Ascending aorta (tissue), 2 donors: ENCODE results near the gene KIF26B. TPM values are rescaled to one million over a fixed set of nuclear protein-coding genes. Genes with fewer than 3 reads are reported as not detected.

Experiments used
- DNase-seq, 2 donors: peaks; one replicate each; pipeline ENCODE4 v3.0.0-alpha.2; 2019; ENCODE audit warnings: low spot score in 2 of 2
- H3K27ac ChIP-seq, 2 donors: fragments of 200-600 bp; sonication (generic); one replicate each; pipeline ENCODE4 v1.5.1; 2016 to 2017; ENCODE audit warnings: mild to moderate bottlenecking in 1 of 2
- H3K27me3 ChIP-seq: fragments of 200-600 bp; sonication (generic); one replicate; pipeline ENCODE4 v1.5.1; 2017
- H3K36me3 ChIP-seq, 2 donors: fragments of 200-600 bp; sonication (generic); one replicate each; pipeline ENCODE4 v1.5.1; 2016
- H3K4me1 ChIP-seq, 2 donors: fragments of 200-600 bp; sonication (generic); one replicate each; pipeline ENCODE4 v1.5.1; 2016 to 2017; ENCODE audit warnings: mild to moderate bottlenecking in 1 of 2
- H3K4me3 ChIP-seq, 2 donors: fragments of 200-600 bp; sonication (generic); one replicate each; pipeline ENCODE4 v1.5.1; 2016 to 2017; ENCODE audit warnings: mild to moderate bottlenecking in 1 of 2
- H3K9me3 ChIP-seq, 2 donors: fragments of 200-600 bp; sonication (generic); one replicate each; pipeline ENCODE4 v1.5.1; 2016
- intact Hi-C: fragments of 100-400 bp; cut with DNase I; formaldehyde crosslinking; loops from one replicate; pipeline ENCODE4 v1.15.1; 2023
- total RNA-seq: library from RNA; depleted of rRNA; stranded (reverse); fragments of >200 nt; gene quantifications from one replicate; pipeline ENCODE4 v1.1.0, GENCODE V29; 2016
- TF ChIP-seq, protein P1 (sequence below), 3 experiments: fragments of 200-600 bp in 2 of 3; fragments of 450-650 bp in 1 of 3; sonication (generic) in 2 of 3; IDR thresholded peaks; one replicate each; pipeline ENCODE4 v1.5.1; 2016 to 2019; ENCODE audit warnings: antibody characterized with exemption in 3 of 3, mild to moderate bottlenecking in 1 of 3, moderate library complexity in 1 of 3

Gene KIF26B
- total RNA-seq, 1 donor from 2014 or later: not detected

DNA sequence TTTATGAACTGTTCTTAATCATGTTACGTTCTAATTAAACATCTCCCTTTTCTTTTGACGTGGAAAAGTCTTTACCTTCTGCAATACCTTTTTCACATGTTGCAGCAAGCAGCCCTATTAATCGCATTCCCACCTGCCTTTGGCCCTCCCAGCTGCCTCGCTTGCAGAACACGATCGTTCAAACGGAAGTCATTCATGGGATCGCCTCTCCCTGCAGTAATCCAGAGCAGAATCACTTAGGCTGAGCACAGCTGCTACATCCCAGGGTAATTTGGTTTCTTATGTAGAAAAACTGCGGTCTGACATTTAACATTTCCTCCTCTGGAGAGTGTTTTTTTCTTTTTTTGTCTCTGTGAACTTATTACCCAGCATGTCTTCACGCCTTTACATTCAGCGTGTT is 206.3 kb downstream of the KIF26B start:
- intact Hi-C loops: no loop called here
- Histone ChIP-seq H3K36me3 (no peaks in the 10 kb centered on the region), H3K4me3 (no peak overlapping the region), H3K27ac (no peak overlapping the region), H3K9me3 (no peaks in the 10 kb centered on the region), H3K4me1 (no peaks in the 10 kb centered on the region), H3K27me3 (no peaks in the 10 kb centered on the region)
- DNase-seq: no peak
- TF ChIP-seq, protein P1, sequence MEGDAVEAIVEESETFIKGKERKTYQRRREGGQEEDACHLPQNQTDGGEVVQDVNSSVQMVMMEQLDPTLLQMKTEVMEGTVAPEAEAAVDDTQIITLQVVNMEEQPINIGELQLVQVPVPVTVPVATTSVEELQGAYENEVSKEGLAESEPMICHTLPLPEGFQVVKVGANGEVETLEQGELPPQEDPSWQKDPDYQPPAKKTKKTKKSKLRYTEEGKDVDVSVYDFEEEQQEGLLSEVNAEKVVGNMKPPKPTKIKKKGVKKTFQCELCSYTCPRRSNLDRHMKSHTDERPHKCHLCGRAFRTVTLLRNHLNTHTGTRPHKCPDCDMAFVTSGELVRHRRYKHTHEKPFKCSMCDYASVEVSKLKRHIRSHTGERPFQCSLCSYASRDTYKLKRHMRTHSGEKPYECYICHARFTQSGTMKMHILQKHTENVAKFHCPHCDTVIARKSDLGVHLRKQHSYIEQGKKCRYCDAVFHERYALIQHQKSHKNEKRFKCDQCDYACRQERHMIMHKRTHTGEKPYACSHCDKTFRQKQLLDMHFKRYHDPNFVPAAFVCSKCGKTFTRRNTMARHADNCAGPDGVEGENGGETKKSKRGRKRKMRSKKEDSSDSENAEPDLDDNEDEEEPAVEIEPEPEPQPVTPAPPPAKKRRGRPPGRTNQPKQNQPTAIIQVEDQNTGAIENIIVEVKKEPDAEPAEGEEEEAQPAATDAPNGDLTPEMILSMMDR (IDR thresholded peaks at IDR 0.05): no peak

DNA sequence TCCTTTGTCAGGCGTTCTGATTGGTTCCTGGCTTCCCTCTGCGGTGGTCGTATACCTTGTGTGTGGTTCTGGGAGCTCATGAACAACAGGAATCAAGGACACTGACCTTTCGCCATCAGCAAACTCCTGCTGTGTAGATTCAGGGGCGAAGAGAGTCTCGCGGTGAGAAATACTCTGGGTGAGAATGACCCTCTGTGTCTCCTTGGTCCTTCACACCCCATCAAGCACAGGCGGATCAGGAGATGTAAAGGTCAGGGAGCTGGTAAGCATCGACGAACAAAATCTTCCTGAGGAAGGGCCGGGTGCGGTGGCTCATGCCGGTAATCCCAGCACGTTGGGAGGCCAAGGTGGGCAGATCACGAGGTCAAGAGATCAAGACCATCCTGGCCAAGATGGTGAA is 207.2 kb downstream of the KIF26B start:
- H3K27ac ChIP-seq: no peak overlapping the region
- no peaks in the 10 kb centered on the region for H3K36me3 ChIP-seq
- no peak overlapping the region for H3K4me3 ChIP-seq
- no peak for DNase-seq
- intact Hi-C loops: no loop called here
- no peaks in the 10 kb centered on the region for H3K9me3 ChIP-seq
- H3K4me1 ChIP-seq: no peaks in the 10 kb centered on the region
- TF ChIP-seq, protein P1 (IDR thresholded peaks at IDR 0.05): no peak
- H3K27me3 ChIP-seq: no peaks in the 10 kb centered on the region

DNA sequence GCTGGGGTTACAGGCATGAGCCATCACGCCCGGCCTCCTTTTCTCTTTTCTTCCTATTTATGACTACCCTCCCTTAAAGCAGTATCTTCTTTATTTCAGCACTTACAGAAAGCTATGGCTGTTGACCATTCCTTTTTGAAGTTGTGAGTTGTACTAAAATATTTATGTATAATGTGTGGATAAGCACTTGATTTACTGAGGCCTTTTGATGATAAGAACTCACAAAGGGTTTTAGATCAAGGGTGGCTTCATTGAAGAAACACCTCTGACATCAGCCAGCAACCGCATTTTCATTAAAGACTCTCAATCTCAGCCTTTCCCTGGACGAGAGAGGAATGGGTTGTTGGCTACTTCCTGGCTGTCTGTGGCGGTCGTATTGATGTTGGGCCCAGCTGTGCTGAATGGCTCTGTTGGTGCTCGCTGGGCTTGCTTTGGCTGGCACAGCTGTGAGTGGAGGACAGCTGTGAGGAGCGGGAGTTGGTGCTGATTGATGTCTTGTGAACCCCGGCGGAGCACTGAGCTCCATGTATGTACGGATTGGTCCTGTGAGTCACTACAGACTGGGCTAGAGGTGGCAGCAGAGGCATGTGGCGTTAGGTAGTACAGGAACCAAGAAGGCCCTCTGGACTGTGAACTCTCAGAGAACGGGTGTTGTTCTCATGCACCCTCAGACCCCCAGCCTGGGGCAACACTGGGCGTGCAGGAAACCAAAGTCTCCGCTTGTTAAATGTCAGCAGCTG is 208.8 kb downstream of the KIF26B start:
- Histone ChIP-seq H3K4me1 (no peaks in the 10 kb centered on the region), H3K4me3 (no peak overlapping the region), H3K9me3 (no peaks in the 10 kb centered on the region), H3K36me3 (no peaks in the 10 kb centered on the region), H3K27ac (no peak overlapping the region), H3K27me3 (no peaks in the 10 kb centered on the region)
- intact Hi-C loops: no loop called here
- TF ChIP-seq, protein P1 (IDR thresholded peaks at IDR 0.05): no peak
- no peak for DNase-seq

DNA sequence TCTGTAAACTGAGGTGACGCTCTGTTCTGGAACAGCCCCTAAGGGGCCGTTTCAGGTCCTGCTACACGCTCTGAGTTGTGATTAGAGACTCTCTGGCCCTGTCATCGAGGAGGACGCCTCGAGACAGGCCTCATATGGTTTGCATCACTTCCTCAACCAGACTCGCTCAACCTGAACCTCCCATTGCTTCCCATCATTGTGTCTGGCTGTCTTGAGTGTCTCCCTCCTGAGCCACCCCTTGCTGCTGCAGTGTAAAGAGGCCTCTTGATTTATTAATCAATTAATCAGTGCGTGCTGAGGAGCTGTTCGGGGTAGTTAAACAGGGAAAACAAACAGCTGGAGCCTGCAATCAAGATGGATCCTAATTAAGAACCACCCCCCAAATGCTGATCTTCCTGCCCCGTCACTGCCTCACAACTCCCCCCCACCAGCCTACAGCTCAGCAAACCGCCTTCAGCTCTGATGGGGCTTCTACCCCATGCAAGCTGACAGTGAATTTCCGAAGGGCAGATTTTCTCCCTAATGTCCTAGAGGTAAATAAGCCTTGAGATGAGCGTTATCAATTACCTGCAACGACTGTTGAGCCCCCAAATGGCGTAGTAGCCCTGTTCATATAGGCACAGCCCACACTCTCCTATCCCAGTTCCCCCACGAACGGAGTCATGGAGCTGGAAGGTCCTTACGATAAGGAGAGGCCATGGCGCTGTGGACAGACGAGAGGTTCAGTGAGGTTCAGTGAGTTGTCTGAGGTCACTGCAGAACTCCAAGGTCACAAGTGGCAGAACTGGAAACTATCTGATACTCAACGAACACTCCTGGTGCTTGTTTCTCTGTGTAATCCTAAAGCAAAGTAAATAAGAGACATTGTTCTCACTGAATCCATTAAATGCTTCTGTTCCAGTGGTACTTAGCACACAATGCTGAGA is 210.6 kb downstream of the KIF26B start:
- H3K36me3 ChIP-seq: no peaks in the 10 kb centered on the region
- no peak overlapping the region for H3K27ac ChIP-seq
- TF ChIP-seq, protein P1 (IDR thresholded peaks at IDR 0.05): no peak
- no peak overlapping the region for H3K4me3 ChIP-seq
- H3K27me3 ChIP-seq: no peaks in the 10 kb centered on the region
- intact Hi-C loops: no loop called here
- no peaks in the 10 kb centered on the region for H3K9me3 ChIP-seq
- DNase-seq: no peak
- no peaks in the 10 kb centered on the region for H3K4me1 ChIP-seq

DNA sequence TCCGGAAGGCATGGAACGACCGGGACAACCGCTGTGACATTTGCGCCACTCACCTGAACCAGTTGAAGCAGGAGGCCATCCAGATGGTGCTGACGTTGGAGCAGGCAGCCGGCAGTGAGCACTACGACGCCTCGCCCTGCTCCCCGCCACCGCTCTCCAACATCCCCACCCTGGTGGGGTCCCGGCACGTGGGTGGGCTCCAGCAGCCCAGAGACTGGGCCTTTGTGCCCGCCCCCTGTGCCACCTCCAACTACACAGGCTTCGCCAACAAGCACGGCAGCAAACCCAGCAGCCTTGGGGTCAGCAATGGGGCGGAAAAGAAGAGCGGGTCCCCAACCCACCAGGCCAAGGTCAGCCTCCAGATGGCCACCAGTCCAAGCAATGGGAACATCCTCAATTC is 212.1 kb downstream of the KIF26B start:
- TF ChIP-seq, protein P1 (IDR thresholded peaks at IDR 0.05): no peak
- no peak for DNase-seq
- intact Hi-C loops: no loop called here

More for the DNA sequence above, 212.1 kb downstream of the KIF26B start:
- H3K9me3 ChIP-seq: no peaks in the 10 kb centered on the region
- H3K36me3 ChIP-seq: no peaks in the 10 kb centered on the region
- no peaks in the 10 kb centered on the region for H3K4me1 ChIP-seq
- H3K4me3 ChIP-seq: no peak overlapping the region
- no peaks in the 10 kb centered on the region for H3K27me3 ChIP-seq
- H3K27ac ChIP-seq: no peak overlapping the region
